ENCODE data around the gene STKLD1. TPM values are rescaled to one million over a fixed set of nuclear protein-coding genes. Genes with fewer than 3 reads are reported as not detected.

Gene STKLD1
- total and polyA plus RNA-seq, 9 of the 15 experiments (the other 6 are each of a cell fraction or from before 2014, with no cell fraction given) = 0.10 to 0.65 (median 0.33) TPM; not detected in 2

- no peak for TF ChIP-seq PHF20 (IDR thresholded peaks at IDR 0.05; ENCODE audit: partially characterized antibody)
These were observed 53.0 kb downstream of the STKLD1 start (continued) for GRCh38 chr9:133429214-133429613.

GRCh38 chr9:133429641-133430161 lies 53.5 kb downstream of the STKLD1 start:
- H3K27me3 ChIP-seq (ENCODE audit: control insufficient read depth in 2 of 2, insufficient read depth in 2 of 2, low read length in 2 of 2) = peaks cover 26 to 46% of the 10 kb centered on the region in 2 experiments
- ATAC-seq (peak; percentile 82), FAIRE-seq (no peak), DNase-seq (ENCODE audit: extremely low read depth in 1 of 4, low spot score in 3 of 4) (peak; percentile 67 to 79 (median 72))
- intact Hi-C loops (cut with micrococcal nuclease) = no loop called here
- H3K4me3 ChIP-seq = no peak overlapping the region
- in situ Hi-C loops (cut with MboI) = no loop called here
- POLR2A ChIA-PET = interaction anchor here (0.6 kb wide), 1 partner anchor 11 kb away, joined by 4 read pairs; no protein-coding TSS in a partner anchor
- H3K9me1 ChIP-seq (ENCODE audit: control insufficient read depth, insufficient read depth, low read length) = no peaks in the 10 kb centered on the region
- no peak overlapping the region for H3K27ac ChIP-seq (ENCODE audit: extremely low read depth, low read depth, low read length)
- H4K20me1 ChIP-seq (replicated peaks; ENCODE audit: control insufficient read depth, insufficient read depth, low read length) = no peaks in the 10 kb centered on the region
- no peak overlapping the region; a peak in 1 of 4 replicates for H3K9ac ChIP-seq (ENCODE audit: insufficient read depth in 1 of 2, low read depth in 2 of 2, low read length in 2 of 2)
- H3K4me1 ChIP-seq (replicated peaks in 1 of 2; ENCODE audit: control insufficient read depth in 2 of 2, insufficient read depth in 2 of 2, low read length in 2 of 2) = peaks cover 4 to 29% of the 10 kb centered on the region in 2 experiments; a peak in 2 of 5 replicates
- no peak overlapping the region for H3K4me2 ChIP-seq (ENCODE audit: insufficient read depth, low read length)
- H3K79me2 ChIP-seq (ENCODE audit: control insufficient read depth, insufficient read depth, low read length) = no peaks in the 10 kb centered on the region
- no peak overlapping the region for H2AFZ ChIP-seq (ENCODE audit: low read depth, low read length)
- H3K9me3 ChIP-seq (replicated peaks; ENCODE audit: control insufficient read depth, insufficient read depth, low read depth, low read length) = no peaks in the 10 kb centered on the region
- BruUV-seq (replicated peaks) = no TSS peak
- WGBS (ENCODE audit: insufficient coverage, low coverage, missing lambda C conversion rate) = 53% methylated on average over 35 of the region's 49 CpGs
- CTCF ChIA-PET (ENCODE audit: low intra/inter-chr PET ratio) = interaction anchor here (0.5 kb wide), 1 partner anchor 703 kb away, joined by 3 read pairs; no protein-coding TSS in a partner anchor
- no peaks in the 10 kb centered on the region for H3K36me3 ChIP-seq (ENCODE audit: control insufficient read depth, insufficient read depth, low read length)
- no peak for TF ChIP-seq POLR3G (IDR thresholded peaks at IDR 0.05; ENCODE audit: extremely low read depth, insufficient read length, insufficient replicate concordance)
- no peak for TF ChIP-seq DPF2 (IDR thresholded peaks at IDR 0.05)
- TF ChIP-seq TAF7 (tag; IDR thresholded peaks at IDR 0.05) = no peak
- peak; percentile 47; the same call in 1 of the 2 replicates for TF ChIP-seq SAFB (IDR thresholded peaks at IDR 0.05; ENCODE audit: borderline replicate concordance, low read depth, low read length)
- TF ChIP-seq NRF1 (conservative IDR thresholded peaks at IDR 0.05 in 1 of 2, IDR thresholded peaks at IDR 0.05 in 1 of 2) = no peak
- 0 out of 4 replicates have a peak, but pooled peaks of 1 of the 2 experiments have one; percentile 7 for TF ChIP-seq RAD21 (CRISPR knock-in tag; conservative IDR thresholded peaks at IDR 0.05 in 1 of 2, IDR thresholded peaks at IDR 0.05 in 1 of 2)
- no peak for TF ChIP-seq MAX (CRISPR knock-in tag; IDR thresholded peaks at IDR 0.05)
- no peak for TF ChIP-seq RB1 (IDR thresholded peaks at IDR 0.05; ENCODE audit: low read depth)
- TF ChIP-seq MAFK (IDR thresholded peaks at IDR 0.05; ENCODE audit: low read length) = no peak
- TF ChIP-seq FOXK1 (CRISPR knock-in tag; IDR thresholded peaks at IDR 0.05; ENCODE audit: borderline replicate concordance) = no peak
- TF ChIP-seq MTA1 (IDR thresholded peaks at IDR 0.05; ENCODE audit: borderline replicate concordance) = no peak
- TF ChIP-seq POLR2G (IDR thresholded peaks at IDR 0.05; ENCODE audit: low read depth, low read length) = 0 out of 2 replicates have a peak, but pooled peaks have one; percentile 31
- no peak for TF ChIP-seq HNRNPLL (IDR thresholded peaks at IDR 0.05; ENCODE audit: low read depth, low read length, poor library complexity, severe bottlenecking)

Measured in K562 (cell line).